A673 (cell line): ENCODE data around the gene GPSM1. TPM values are rescaled to one million over a fixed set of nuclear protein-coding genes. Genes with fewer than 3 reads are reported as not detected.

Source experiments
- BruUV-seq: library from RNA; stranded (reverse); fragments of 400-500 nt; replicated peaks from 2 replicates; lab custom pipeline; 2021; lab: Mats Ljungman, UMichigan
- CTCF ChIA-PET: fragments of 300-600 bp; sonication (Branson Sonifier 250); formaldehyde crosslinking; loops from one replicate; lab custom pipeline; 2022; ENCODE audit warnings: antibody characterized with exemption; lab: Charles Lee
- POLR2A ChIA-PET: fragments of 300-600 bp; sonication (Branson Sonifier 250); formaldehyde crosslinking; loops from one replicate; lab custom pipeline; 2022; ENCODE audit warnings: antibody characterized with exemption; ENCODE audit not compliant: low non-redundant PET; lab: Charles Lee
- DNase-seq: peaks from one replicate; pipeline ENCODE4 v3.0.0-alpha.2; 2015; ENCODE audit warnings: low spot score
- H3K27ac ChIP-seq: fragments of 200-600 bp; sonication (generic); 2 replicates; pipeline ENCODE4 v1.5.1; 2016; ENCODE audit warnings: mixed run types, low read depth, mild to moderate bottlenecking, mixed read lengths, antibody characterized with exemption, low read length; ENCODE audit not compliant: poor library complexity, severe bottlenecking
- H3K27me3 ChIP-seq: fragments of 200-600 bp; sonication (generic); replicated peaks from 2 replicates; pipeline ENCODE4 v1.6.1; 2017; ENCODE audit warnings: mixed run types, low read depth, mild to moderate bottlenecking, mixed read lengths, antibody characterized with exemption, low read length; ENCODE audit not compliant: insufficient read depth, poor library complexity
- H3K36me3 ChIP-seq: fragments of 200-600 bp; sonication (generic); 2 replicates; pipeline ENCODE4 v1.6.1; 2016; ENCODE audit warnings: mixed run types, mild to moderate bottlenecking, mixed read lengths, antibody characterized with exemption, low read length; ENCODE audit not compliant: insufficient read depth, poor library complexity, severe bottlenecking
- H3K4me1 ChIP-seq: fragments of 200-600 bp; sonication (generic); 2 replicates; pipeline ENCODE4 v1.6.1; 2017; ENCODE audit warnings: mixed run types, mild to moderate bottlenecking, mixed read lengths, antibody characterized with exemption, low read length; ENCODE audit not compliant: insufficient read depth, poor library complexity, severe bottlenecking
- H3K4me3 ChIP-seq: fragments of 200-600 bp; sonication (generic); 2 replicates; pipeline ENCODE4 v1.5.1; 2016; ENCODE audit warnings: low read depth, mixed run types, mild to moderate bottlenecking, mixed read lengths, low read length; ENCODE audit not compliant: poor library complexity, severe bottlenecking
- H3K9me3 ChIP-seq: fragments of 200-600 bp; sonication (generic); 2 replicates; pipeline ENCODE4 v1.6.1; 2016; ENCODE audit warnings: mixed run types, low read depth, mild to moderate bottlenecking, mixed read lengths, antibody characterized with exemption, low read length; ENCODE audit not compliant: poor library complexity, severe bottlenecking
- CTCF ChIP-seq: fragments of 300-800, 200-600 bp; sonication (generic); conservative IDR thresholded peaks from 2 replicates; pipeline ENCODE4 v1.5.1; 2017; ENCODE audit warnings: low read depth, mild to moderate bottlenecking, antibody characterized with exemption, low read length, moderate library complexity, mixed read lengths
- EZH2 ChIP-seq: fragments of 200-600 bp; sonication (generic); IDR thresholded peaks from 2 replicates; pipeline ENCODE4 v1.6.1; 2017; ENCODE audit warnings: borderline replicate concordance, low read depth, mild to moderate bottlenecking, mixed read lengths, antibody characterized with exemption, low read length; ENCODE audit not compliant: poor library complexity, severe bottlenecking
- intact Hi-C: fragments of 100-400 bp; cut with micrococcal nuclease; formaldehyde crosslinking; loops from one replicate; pipeline ENCODE4 v1.10.0; 2022; ENCODE audit not compliant: unreplicated experiment
- total RNA-seq: library from RNA; stranded (reverse); gene quantifications from 2 replicates; pipeline ENCODE4 v1.2.3, GENCODE V29; 2021

GPSM1 gene
- total RNA-seq, 1 experiment from 2014 or later, result 36.4 TPM

GRCh38 chr9:136377341-136378169, 50.2 kb downstream of the GPSM1 start:
- no peaks in the 10 kb centered on the region for H3K4me1 ChIP-seq
- no peak overlapping the region for H3K4me3 ChIP-seq
- H3K27me3 ChIP-seq, result no peaks in the 10 kb centered on the region
- H3K27ac ChIP-seq, result no peak overlapping the region
- no peaks in the 10 kb centered on the region for H3K9me3 ChIP-seq
- TF ChIP-seq CTCF, result no peak
- no peak for TF ChIP-seq EZH2
- intact Hi-C loops, result no loop called here
- ChIA-PET POLR2A (no interaction called here), CTCF (no interaction called here)
- peaks cover 30% of the 10 kb centered on the region for H3K36me3 ChIP-seq
- DNase-seq, result no peak
- BruUV-seq, result no TSS peak

- no peaks in the 10 kb centered on the region for H3K4me1 ChIP-seq
- CTCF ChIA-PET, result no interaction called here
- peaks cover 38% of the 10 kb centered on the region for H3K36me3 ChIP-seq
- no peak overlapping the region for H3K4me3 ChIP-seq
- POLR2A ChIA-PET, result no interaction called here
- no peak overlapping the region for H3K27ac ChIP-seq
- intact Hi-C loops, result no loop called here
- no peaks in the 10 kb centered on the region for H3K27me3 ChIP-seq
- H3K9me3 ChIP-seq, result no peaks in the 10 kb centered on the region
- no peak for DNase-seq
- BruUV-seq, result no TSS peak
- no peak for TF ChIP-seq CTCF
- no peak for TF ChIP-seq EZH2
These were observed 51.0 kb downstream of the GPSM1 start for GRCh38 chr9:136378170-136379002.

GRCh38 chr9:136379003-136379287, 51.6 kb downstream of the GPSM1 start:
- H3K9me3 ChIP-seq, result no peaks in the 10 kb centered on the region
- no peak overlapping the region for H3K27ac ChIP-seq
- intact Hi-C loops, result no loop called here
- H3K27me3 ChIP-seq, result no peaks in the 10 kb centered on the region
- DNase-seq, result no peak
- POLR2A ChIA-PET, result no interaction called here
- BruUV-seq, result no TSS peak
- CTCF ChIA-PET, result no interaction called here
- TF ChIP-seq EZH2 (no peak), CTCF (no peak)
- H3K4me3 ChIP-seq, result no peak overlapping the region
- no peaks in the 10 kb centered on the region for H3K4me1 ChIP-seq
- peaks cover 44% of the 10 kb centered on the region for H3K36me3 ChIP-seq
